Keratinocyte (primary cell): ENCODE measurements around the gene PGAM1. TPM values are rescaled to one million over a fixed set of nuclear protein-coding genes. Genes with fewer than 3 reads are reported as not detected.
A peak's percentile ranks its signal among the peaks of the same experiment; 100 is the strongest.

Experiments used
- DNase-seq: peaks from one replicate; pipeline ENCODE4 v3.0.0-alpha.2; 2011; ENCODE audit warnings: low read depth, missing footprints, low spot score
- FAIRE-seq: peaks from 2 replicates; lab custom pipeline; 2011; peaks lifted over from hg19 to GRCh38; lab: Jason Lieb, UNC
- H2AFZ ChIP-seq: 2 replicates; pipeline ENCODE4 v1.6.0; 2012; ENCODE audit warnings: low read length, control low read depth, inconsistent platforms; ENCODE audit not compliant: control insufficient read depth
- H3K27ac ChIP-seq: 2 replicates; pipeline ENCODE4 v1.5.1; 2011; ENCODE audit warnings: low read length; ENCODE audit not compliant: control insufficient read depth, insufficient read depth
- H3K27me3 ChIP-seq: 3 replicates; pipeline ENCODE4 v1.6.0; 2011; ENCODE audit warnings: low read length; ENCODE audit not compliant: control insufficient read depth, insufficient read depth; ENCODE audit errors: extremely low read depth
- H3K36me3 ChIP-seq, 2 experiments: 2 replicates in 1 of 2; 3 replicates in 1 of 2; pipeline ENCODE4 v1.5.1; 2011; ENCODE audit warnings: low read length in 2 of 2, mild to moderate bottlenecking in 1 of 2; ENCODE audit not compliant: control insufficient read depth in 2 of 2, insufficient read depth in 2 of 2; ENCODE audit errors: extremely low read depth in 1 of 2
- H3K4me1 ChIP-seq: 3 replicates; pipeline ENCODE4 v1.5.1; 2011; ENCODE audit warnings: low read length; ENCODE audit not compliant: control insufficient read depth, insufficient read depth; ENCODE audit errors: extremely low read depth
- H3K4me2 ChIP-seq: 3 replicates; pipeline ENCODE4 v1.6.0; 2011; ENCODE audit warnings: low read depth, low read length; ENCODE audit not compliant: control insufficient read depth, insufficient read depth; ENCODE audit errors: extremely low read depth
- H3K4me3 ChIP-seq, 3 experiments: fragments of 200-600 bp in 1 of 3; sonication (generic) in 1 of 3; 2 replicates in 2 of 3; 3 replicates in 1 of 3; pipeline ENCODE4 v1.5.1; 2011 to 2016; ENCODE audit warnings: low read length in 3 of 3, mild to moderate bottlenecking in 3 of 3, control low read depth in 2 of 3, inconsistent platforms in 1 of 3, low read depth in 1 of 3, mixed read lengths in 1 of 3, mixed run types in 1 of 3, moderate library complexity in 1 of 3; ENCODE audit not compliant: control insufficient read depth in 2 of 3, insufficient read depth in 2 of 3; ENCODE audit errors: extremely low read depth in 1 of 3
- H3K79me2 ChIP-seq: 2 replicates; pipeline ENCODE4 v1.6.0; 2012; ENCODE audit warnings: low read length; ENCODE audit not compliant: control insufficient read depth, insufficient read depth
- H3K9ac ChIP-seq: 3 replicates; pipeline ENCODE4 v1.6.0; 2011; ENCODE audit warnings: low read length; ENCODE audit not compliant: control insufficient read depth, insufficient read depth; ENCODE audit errors: extremely low read depth
- H3K9me1 ChIP-seq: 3 replicates; pipeline ENCODE4 v1.6.0; 2011; ENCODE audit warnings: low read length; ENCODE audit not compliant: control insufficient read depth, insufficient read depth; ENCODE audit errors: extremely low read depth
- H3K9me3 ChIP-seq: 2 replicates; pipeline ENCODE4 v1.5.1; 2012; ENCODE audit warnings: low read depth, low read length; ENCODE audit not compliant: control insufficient read depth
- H4K20me1 ChIP-seq: 3 replicates; pipeline ENCODE4 v1.6.0; 2011; ENCODE audit warnings: low read length; ENCODE audit not compliant: control insufficient read depth, insufficient read depth; ENCODE audit errors: extremely low read depth
- EZH2 ChIP-seq: IDR thresholded peaks from one replicate; pipeline ENCODE4 v1.6.1; 2012; ENCODE audit warnings: inconsistent platforms, mild to moderate bottlenecking, low read length, moderate library complexity
- dilution Hi-C: fragments of 300-500 bp; cut with MboI; formaldehyde crosslinking; loops from one replicate; pipeline ENCODE4 v1.7.0; 2020; ENCODE audit warnings: low sequenced_read_pairs; ENCODE audit not compliant: extremely low pct_ligation_motif_present
- polyA plus RNA-seq, 5 experiments: library from polyadenylated mRNA; depleted of rRNA in 3 of 5; stranded (reverse) in 3 of 5; stranded (forward) in 1 of 5; unstranded in 1 of 5; fragments of >200 nt; gene quantifications; 1 replicate in 1 of 5; 2 replicates in 3 of 5; 3 replicates in 1 of 5; pipeline versions ENCODE4 v1.2.1 to v1.2.3, GENCODE V29; 2011 to 2012; ENCODE audit warnings: missing spikeins in 2 of 5, low read depth in 1 of 5, low replicate concordance in 1 of 5
- TF ChIP-seq, protein P1 (sequence below), 3 experiments: IDR thresholded peaks in 1 of 3; conservative IDR thresholded peaks in 1 of 3; optimal IDR thresholded peaks in 1 of 3; 2 replicates in 2 of 3; 3 replicates in 1 of 3; pipeline versions ENCODE3 to v1.5.1; 2011; ENCODE audit warnings: low read length in 3 of 3, mild to moderate bottlenecking in 3 of 3, moderate library complexity in 2 of 3, control low read depth in 1 of 3, inconsistent platforms in 1 of 3; ENCODE audit not compliant: insufficient read depth in 2 of 3; ENCODE audit errors: extremely low read depth in 1 of 3

Gene PGAM1
- polyA plus RNA-seq, 1 donor (not counting 4 experiments of a cell fraction or from before 2014, with no cell fraction given) = 624 TPM

GRCh38 chr10:97396056-97396455 is 29.9 kb upstream of the PGAM1 start:
- Histone ChIP-seq H3K9me3 (no peaks in the 10 kb centered on the region), H2AFZ (no peak overlapping the region), H3K4me2 (no peak overlapping the region), H4K20me1 (no peaks in the 10 kb centered on the region), H3K79me2 (peaks cover 16% of the 10 kb centered on the region), H3K36me3 (peaks cover 16 to 19% of the 10 kb centered on the region in 2 experiments), H3K4me1 (no peaks in the 10 kb centered on the region), H3K4me3 (no peak overlapping the region), H3K9ac (no peak overlapping the region), H3K9me1 (no peaks in the 10 kb centered on the region), H3K27ac (no peak overlapping the region), H3K27me3 (no peaks in the 10 kb centered on the region)
- no peak for TF ChIP-seq EZH2
- TF ChIP-seq, protein P1, sequence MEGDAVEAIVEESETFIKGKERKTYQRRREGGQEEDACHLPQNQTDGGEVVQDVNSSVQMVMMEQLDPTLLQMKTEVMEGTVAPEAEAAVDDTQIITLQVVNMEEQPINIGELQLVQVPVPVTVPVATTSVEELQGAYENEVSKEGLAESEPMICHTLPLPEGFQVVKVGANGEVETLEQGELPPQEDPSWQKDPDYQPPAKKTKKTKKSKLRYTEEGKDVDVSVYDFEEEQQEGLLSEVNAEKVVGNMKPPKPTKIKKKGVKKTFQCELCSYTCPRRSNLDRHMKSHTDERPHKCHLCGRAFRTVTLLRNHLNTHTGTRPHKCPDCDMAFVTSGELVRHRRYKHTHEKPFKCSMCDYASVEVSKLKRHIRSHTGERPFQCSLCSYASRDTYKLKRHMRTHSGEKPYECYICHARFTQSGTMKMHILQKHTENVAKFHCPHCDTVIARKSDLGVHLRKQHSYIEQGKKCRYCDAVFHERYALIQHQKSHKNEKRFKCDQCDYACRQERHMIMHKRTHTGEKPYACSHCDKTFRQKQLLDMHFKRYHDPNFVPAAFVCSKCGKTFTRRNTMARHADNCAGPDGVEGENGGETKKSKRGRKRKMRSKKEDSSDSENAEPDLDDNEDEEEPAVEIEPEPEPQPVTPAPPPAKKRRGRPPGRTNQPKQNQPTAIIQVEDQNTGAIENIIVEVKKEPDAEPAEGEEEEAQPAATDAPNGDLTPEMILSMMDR (optimal IDR thresholded peaks at IDR 0.05 in 1 of 3, IDR thresholded peaks at IDR 0.05 in 1 of 3, conservative IDR thresholded peaks at IDR 0.05 in 1 of 3; ENCODE audit: extremely low read depth in 1 of 3, insufficient read depth in 2 of 3, low read length in 3 of 3) = no peak
- dilution Hi-C loops = no loop called here
- FAIRE-seq (no peak), DNase-seq (no peak)

- DNase-seq (no peak), FAIRE-seq (peak; percentile 74)
- Histone ChIP-seq H3K27ac (peak overlapping the region; percentile 86), H3K4me1 (no peaks in the 10 kb centered on the region), H3K4me2 (peak overlapping the region; percentile 66), H4K20me1 (no peaks in the 10 kb centered on the region), H3K9me3 (no peaks in the 10 kb centered on the region), H3K9me1 (no peaks in the 10 kb centered on the region), H3K36me3 (peaks cover 8 to 12% of the 10 kb centered on the region in 2 experiments), H3K27me3 (no peaks in the 10 kb centered on the region), H3K9ac (peak overlapping the region; percentile 94), H2AFZ (peak overlapping the region; percentile 17), H3K79me2 (peaks cover 16% of the 10 kb centered on the region), H3K4me3 (peak overlapping the region; percentile 64 to 71 (median 68))
- TF ChIP-seq, protein P1 (optimal IDR thresholded peaks at IDR 0.05 in 1 of 3, IDR thresholded peaks at IDR 0.05 in 1 of 3, conservative IDR thresholded peaks at IDR 0.05 in 1 of 3; ENCODE audit: extremely low read depth in 1 of 3, insufficient read depth in 2 of 3, low read length in 3 of 3) = no peak
- no peak for TF ChIP-seq EZH2
- dilution Hi-C loops = no loop called here
These were observed 26.0 kb upstream of the PGAM1 start for GRCh38 chr10:97399843-97400545.
